Keratinocyte (primary cell): ENCODE data around the gene PEX10. TPM values are rescaled to one million over a fixed set of nuclear protein-coding genes. Genes with fewer than 3 reads are reported as not detected.

Experiments used
- DNase-seq: peaks from one replicate; pipeline ENCODE4 v3.0.0-alpha.2; 2011; ENCODE audit warnings: low read depth, missing footprints, low spot score
- FAIRE-seq: peaks from 2 replicates; lab custom pipeline; 2011; peaks lifted over from hg19 to GRCh38; lab: Jason Lieb, UNC
- H2AFZ ChIP-seq: 2 replicates; pipeline ENCODE4 v1.6.0; 2012; ENCODE audit warnings: low read length, control low read depth, inconsistent platforms; ENCODE audit not compliant: control insufficient read depth
- H3K27ac ChIP-seq: 2 replicates; pipeline ENCODE4 v1.5.1; 2011; ENCODE audit warnings: low read length; ENCODE audit not compliant: control insufficient read depth, insufficient read depth
- H3K27me3 ChIP-seq: 3 replicates; pipeline ENCODE4 v1.6.0; 2011; ENCODE audit warnings: low read length; ENCODE audit not compliant: control insufficient read depth, insufficient read depth; ENCODE audit errors: extremely low read depth
- H3K36me3 ChIP-seq, 2 experiments: 2 replicates in 1 of 2; 3 replicates in 1 of 2; pipeline ENCODE4 v1.5.1; 2011; ENCODE audit warnings: low read length in 2 of 2, mild to moderate bottlenecking in 1 of 2; ENCODE audit not compliant: control insufficient read depth in 2 of 2, insufficient read depth in 2 of 2; ENCODE audit errors: extremely low read depth in 1 of 2
- H3K4me1 ChIP-seq: 3 replicates; pipeline ENCODE4 v1.5.1; 2011; ENCODE audit warnings: low read length; ENCODE audit not compliant: control insufficient read depth, insufficient read depth; ENCODE audit errors: extremely low read depth
- H3K4me2 ChIP-seq: 3 replicates; pipeline ENCODE4 v1.6.0; 2011; ENCODE audit warnings: low read depth, low read length; ENCODE audit not compliant: control insufficient read depth, insufficient read depth; ENCODE audit errors: extremely low read depth
- H3K4me3 ChIP-seq, 3 experiments: fragments of 200-600 bp in 1 of 3; sonication (generic) in 1 of 3; 2 replicates in 2 of 3; 3 replicates in 1 of 3; pipeline ENCODE4 v1.5.1; 2011 to 2016; ENCODE audit warnings: low read length in 3 of 3, mild to moderate bottlenecking in 3 of 3, control low read depth in 2 of 3, inconsistent platforms in 1 of 3, low read depth in 1 of 3, mixed read lengths in 1 of 3, mixed run types in 1 of 3, moderate library complexity in 1 of 3; ENCODE audit not compliant: control insufficient read depth in 2 of 3, insufficient read depth in 2 of 3; ENCODE audit errors: extremely low read depth in 1 of 3
- H3K79me2 ChIP-seq: 2 replicates; pipeline ENCODE4 v1.6.0; 2012; ENCODE audit warnings: low read length; ENCODE audit not compliant: control insufficient read depth, insufficient read depth
- H3K9ac ChIP-seq: 3 replicates; pipeline ENCODE4 v1.6.0; 2011; ENCODE audit warnings: low read length; ENCODE audit not compliant: control insufficient read depth, insufficient read depth; ENCODE audit errors: extremely low read depth
- H3K9me1 ChIP-seq: 3 replicates; pipeline ENCODE4 v1.6.0; 2011; ENCODE audit warnings: low read length; ENCODE audit not compliant: control insufficient read depth, insufficient read depth; ENCODE audit errors: extremely low read depth
- H3K9me3 ChIP-seq: 2 replicates; pipeline ENCODE4 v1.5.1; 2012; ENCODE audit warnings: low read depth, low read length; ENCODE audit not compliant: control insufficient read depth
- H4K20me1 ChIP-seq: 3 replicates; pipeline ENCODE4 v1.6.0; 2011; ENCODE audit warnings: low read length; ENCODE audit not compliant: control insufficient read depth, insufficient read depth; ENCODE audit errors: extremely low read depth
- EZH2 ChIP-seq: IDR thresholded peaks from one replicate; pipeline ENCODE4 v1.6.1; 2012; ENCODE audit warnings: inconsistent platforms, mild to moderate bottlenecking, low read length, moderate library complexity
- dilution Hi-C: fragments of 300-500 bp; cut with MboI; formaldehyde crosslinking; loops from one replicate; pipeline ENCODE4 v1.7.0; 2020; ENCODE audit warnings: low sequenced_read_pairs; ENCODE audit not compliant: extremely low pct_ligation_motif_present
- polyA plus RNA-seq, 5 experiments: library from polyadenylated mRNA; depleted of rRNA in 3 of 5; stranded (reverse) in 3 of 5; stranded (forward) in 1 of 5; unstranded in 1 of 5; fragments of >200 nt; gene quantifications; 1 replicate in 1 of 5; 2 replicates in 3 of 5; 3 replicates in 1 of 5; pipeline versions ENCODE4 v1.2.1 to v1.2.3, GENCODE V29; 2011 to 2012; ENCODE audit warnings: missing spikeins in 2 of 5, low read depth in 1 of 5, low replicate concordance in 1 of 5
- TF ChIP-seq, protein P1 (sequence below), 3 experiments: IDR thresholded peaks in 1 of 3; conservative IDR thresholded peaks in 1 of 3; optimal IDR thresholded peaks in 1 of 3; 2 replicates in 2 of 3; 3 replicates in 1 of 3; pipeline versions ENCODE3 to v1.5.1; 2011; ENCODE audit warnings: low read length in 3 of 3, mild to moderate bottlenecking in 3 of 3, moderate library complexity in 2 of 3, control low read depth in 1 of 3, inconsistent platforms in 1 of 3; ENCODE audit not compliant: insufficient read depth in 2 of 3; ENCODE audit errors: extremely low read depth in 1 of 3

The PEX10 gene
- polyA plus RNA-seq, 1 donor (not counting 4 experiments of a cell fraction or from before 2014, with no cell fraction given) = 13.8 TPM

GRCh38 chr1:2373551-2374251 is 38.7 kb downstream of the PEX10 start:
- no peak for FAIRE-seq
- no peaks in the 10 kb centered on the region for H3K9me1 ChIP-seq
- H3K9ac ChIP-seq = no peak overlapping the region
- no peak overlapping the region for H2AFZ ChIP-seq
- TF ChIP-seq EZH2 = no peak
- TF ChIP-seq, protein P1, sequence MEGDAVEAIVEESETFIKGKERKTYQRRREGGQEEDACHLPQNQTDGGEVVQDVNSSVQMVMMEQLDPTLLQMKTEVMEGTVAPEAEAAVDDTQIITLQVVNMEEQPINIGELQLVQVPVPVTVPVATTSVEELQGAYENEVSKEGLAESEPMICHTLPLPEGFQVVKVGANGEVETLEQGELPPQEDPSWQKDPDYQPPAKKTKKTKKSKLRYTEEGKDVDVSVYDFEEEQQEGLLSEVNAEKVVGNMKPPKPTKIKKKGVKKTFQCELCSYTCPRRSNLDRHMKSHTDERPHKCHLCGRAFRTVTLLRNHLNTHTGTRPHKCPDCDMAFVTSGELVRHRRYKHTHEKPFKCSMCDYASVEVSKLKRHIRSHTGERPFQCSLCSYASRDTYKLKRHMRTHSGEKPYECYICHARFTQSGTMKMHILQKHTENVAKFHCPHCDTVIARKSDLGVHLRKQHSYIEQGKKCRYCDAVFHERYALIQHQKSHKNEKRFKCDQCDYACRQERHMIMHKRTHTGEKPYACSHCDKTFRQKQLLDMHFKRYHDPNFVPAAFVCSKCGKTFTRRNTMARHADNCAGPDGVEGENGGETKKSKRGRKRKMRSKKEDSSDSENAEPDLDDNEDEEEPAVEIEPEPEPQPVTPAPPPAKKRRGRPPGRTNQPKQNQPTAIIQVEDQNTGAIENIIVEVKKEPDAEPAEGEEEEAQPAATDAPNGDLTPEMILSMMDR (optimal IDR thresholded peaks at IDR 0.05 in 1 of 3, IDR thresholded peaks at IDR 0.05 in 1 of 3, conservative IDR thresholded peaks at IDR 0.05 in 1 of 3; ENCODE audit: extremely low read depth in 1 of 3, insufficient read depth in 2 of 3, low read length in 3 of 3) = no peak
- H3K4me3 ChIP-seq = no peak overlapping the region
- no peaks in the 10 kb centered on the region for H3K9me3 ChIP-seq
- H4K20me1 ChIP-seq = no peaks in the 10 kb centered on the region
- no peaks in the 10 kb centered on the region for H3K79me2 ChIP-seq
- DNase-seq = no peak
- H3K27me3 ChIP-seq = peaks cover 25% of the 10 kb centered on the region
- no peak overlapping the region for H3K27ac ChIP-seq
- no peaks in the 10 kb centered on the region for H3K4me1 ChIP-seq
- H3K36me3 ChIP-seq = no peaks in the 10 kb centered on the region
- dilution Hi-C loops = no loop called here
- no peak overlapping the region for H3K4me2 ChIP-seq

DNA sequence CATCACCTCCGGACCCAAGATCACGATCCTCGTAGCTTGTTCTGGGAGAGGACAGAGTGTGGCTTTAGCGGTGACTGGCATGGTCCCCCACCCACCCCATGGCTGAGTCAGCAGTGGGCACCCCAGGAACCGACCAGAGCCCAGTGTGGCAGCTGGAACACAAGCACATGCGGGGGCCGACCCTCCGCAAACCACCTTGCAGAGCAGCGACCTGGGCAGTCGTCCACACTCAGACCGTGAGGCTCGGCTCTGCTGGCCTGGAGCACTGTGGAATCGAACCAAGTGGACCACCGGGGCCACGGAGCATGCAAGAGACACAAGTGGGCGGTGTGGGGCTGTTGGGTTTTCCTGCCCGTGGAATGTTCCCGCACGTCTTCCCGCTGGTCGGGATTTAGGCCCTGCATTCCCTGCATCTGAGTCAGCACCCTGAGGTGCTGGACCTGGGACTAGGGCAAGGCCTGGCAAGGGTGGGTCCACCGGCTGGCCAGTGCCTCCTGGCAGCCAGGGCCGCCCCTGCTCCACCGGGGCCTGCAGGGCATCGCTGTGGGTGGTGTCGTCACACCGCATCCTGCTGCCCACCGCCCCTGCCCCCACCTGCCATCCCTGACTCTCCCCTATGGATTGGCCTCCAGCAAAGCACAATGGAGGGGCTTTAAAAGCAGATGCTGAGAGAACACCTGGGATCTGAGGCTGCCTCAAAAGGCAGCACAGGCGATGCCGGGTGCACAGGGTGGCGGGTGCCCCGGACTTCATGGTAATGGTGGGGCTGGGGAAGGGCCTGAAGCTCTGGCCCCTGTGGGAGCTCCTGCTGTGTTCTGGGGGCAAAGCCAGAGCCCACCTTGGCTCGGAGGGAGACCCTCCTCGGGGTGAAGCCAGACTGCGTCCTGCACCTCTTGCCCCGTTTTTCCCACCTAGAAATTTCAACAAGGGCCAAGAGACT is 39.5 kb downstream of the PEX10 start:
- no peaks in the 10 kb centered on the region for H3K9me1 ChIP-seq

More for the DNA sequence above, 39.5 kb downstream of the PEX10 start:
- no peak overlapping the region for H3K27ac ChIP-seq
- no peak overlapping the region for H3K9ac ChIP-seq
- H3K9me3 ChIP-seq = no peaks in the 10 kb centered on the region
- no peak overlapping the region for H3K4me3 ChIP-seq
- dilution Hi-C loops = no loop called here
- no peaks in the 10 kb centered on the region for H4K20me1 ChIP-seq
- DNase-seq (no peak), FAIRE-seq (no peak)
- no peaks in the 10 kb centered on the region for H3K79me2 ChIP-seq
- TF ChIP-seq EZH2 = no peak
- TF ChIP-seq, protein P1 (optimal IDR thresholded peaks at IDR 0.05 in 1 of 3, IDR thresholded peaks at IDR 0.05 in 1 of 3, conservative IDR thresholded peaks at IDR 0.05 in 1 of 3; ENCODE audit: extremely low read depth in 1 of 3, insufficient read depth in 2 of 3, low read length in 3 of 3) = no peak
- no peak overlapping the region for H2AFZ ChIP-seq
- no peaks in the 10 kb centered on the region for H3K36me3 ChIP-seq
- no peak overlapping the region for H3K4me2 ChIP-seq
- no peaks in the 10 kb centered on the region for H3K4me1 ChIP-seq
- peaks cover 16% of the 10 kb centered on the region for H3K27me3 ChIP-seq
